IMR-90 (cell line): ENCODE results near the gene SLC6A15. TPM values are rescaled to one million over a fixed set of nuclear protein-coding genes. Genes with fewer than 3 reads are reported as not detected.

ENCODE experiments used
- ATAC-seq: fragments of 200-7000 bp; cut with Tn5 transposase; 2 replicates; pipeline ENCODE4 v1.9.1; 2020; ENCODE audit warnings: low read depth, mild to moderate bottlenecking, moderate library complexity
- BruUV-seq: library from RNA; stranded (reverse); fragments of 400-500 nt; replicated peaks from 2 replicates; lab custom pipeline; 2021; lab: Mats Ljungman, UMichigan
- CTCF ChIA-PET: fragments of 300-600 bp; formaldehyde crosslinking; extraction: SDS; loops from one replicate; lab custom pipeline; 2021; ENCODE audit warnings: antibody characterized with exemption; lab: Yijun Ruan, JAX
- POLR2A ChIA-PET: fragments of 300-600 bp; sonication (Branson Sonifier 250); formaldehyde crosslinking; loops from one replicate; lab custom pipeline; 2022; ENCODE audit warnings: antibody characterized with exemption; ENCODE audit not compliant: unreplicated experiment; lab: Charles Lee
- DNase-seq: peaks from one replicate; pipeline ENCODE4 v3.0.0; 2013
- H2AFZ ChIP-seq: replicated peaks from 2 replicates; pipeline ENCODE3; 2013; ENCODE audit warnings: low read length, mild to moderate bottlenecking; ENCODE audit not compliant: poor library complexity
- H2AK5ac ChIP-seq: 2 replicates; pipeline ENCODE4 v1.6.1; 2013; ENCODE audit warnings: low read depth, low read length, inconsistent platforms
- H2AK9ac ChIP-seq: replicated peaks from 2 replicates; pipeline ENCODE3; 2013; ENCODE audit warnings: mild to moderate bottlenecking, low read depth, low read length, moderate library complexity; ENCODE audit not compliant: poor library complexity
- H2BK120ac ChIP-seq: 2 replicates; pipeline ENCODE4 v1.6.1; 2013; ENCODE audit warnings: low read depth, low read length, inconsistent platforms
- H2BK15ac ChIP-seq: 3 replicates; pipeline ENCODE4 v1.6.1; 2013; ENCODE audit warnings: low read depth, low read length, inconsistent platforms
- H2BK20ac ChIP-seq: 2 replicates; pipeline ENCODE4 v1.6.1; 2013; ENCODE audit warnings: low read depth, mild to moderate bottlenecking, inconsistent platforms, low read length, moderate library complexity
- H2BK5ac ChIP-seq: 2 replicates; pipeline ENCODE4 v1.6.1; 2013; ENCODE audit warnings: mild to moderate bottlenecking, low read depth, low read length, inconsistent platforms; ENCODE audit not compliant: poor library complexity, severe bottlenecking
- H3K14ac ChIP-seq: replicated peaks from 2 replicates; pipeline ENCODE4 v1.6.1; 2013; ENCODE audit warnings: low read depth, low read length, inconsistent platforms
- H3K18ac ChIP-seq: 2 replicates; pipeline ENCODE4 v1.6.1; 2013; ENCODE audit warnings: low read depth, low read length, control low read depth
- H3K23ac ChIP-seq: 2 replicates; pipeline ENCODE4 v1.6.1; 2013; ENCODE audit warnings: low read depth, low read length, inconsistent platforms
- H3K27ac ChIP-seq: 2 replicates; pipeline ENCODE4 v1.5.1; 2013; ENCODE audit warnings: mild to moderate bottlenecking, control low read depth, low read length; ENCODE audit not compliant: insufficient read depth
- H3K27me3 ChIP-seq: 2 replicates; pipeline ENCODE4 v1.6.1; 2013; ENCODE audit warnings: low read length; ENCODE audit not compliant: control insufficient read depth, insufficient read depth
- H3K36me3 ChIP-seq: 2 replicates; pipeline ENCODE4 v1.6.1; 2013; ENCODE audit warnings: low read length, mixed read lengths; ENCODE audit not compliant: control insufficient read depth, insufficient read depth
- H3K4ac ChIP-seq: 2 replicates; pipeline ENCODE4 v1.6.1; 2013; ENCODE audit warnings: low read depth, low read length, inconsistent platforms
- H3K4me1 ChIP-seq: 2 replicates; pipeline ENCODE4 v1.6.1; 2013; ENCODE audit warnings: low read length, mixed read lengths; ENCODE audit not compliant: control insufficient read depth, insufficient read depth
- H3K4me2 ChIP-seq: 2 replicates; pipeline ENCODE4 v1.6.1; 2013; ENCODE audit warnings: low read depth, mild to moderate bottlenecking, control low read depth, low read length, moderate library complexity
- H3K4me3 ChIP-seq: 2 replicates; pipeline ENCODE4 v1.5.1; 2013; ENCODE audit warnings: low read depth, mild to moderate bottlenecking, control low read depth, low read length, moderate library complexity; ENCODE audit not compliant: insufficient read depth
- H3K56ac ChIP-seq: 2 replicates; pipeline ENCODE4 v1.6.1; 2013; ENCODE audit warnings: low read length, inconsistent platforms; ENCODE audit not compliant: insufficient read depth; ENCODE audit errors: extremely low read depth
- H3K79me1 ChIP-seq, 2 experiments: 2 replicates each; pipeline ENCODE4 v1.6.1; 2013; ENCODE audit warnings: low read length in 2 of 2, inconsistent platforms in 1 of 2, low read depth in 1 of 2
- H3K9ac ChIP-seq: 2 replicates; pipeline ENCODE4 v1.6.1; 2013; ENCODE audit warnings: low read depth, low read length, control low read depth
- H3K9me1 ChIP-seq: 2 replicates; pipeline ENCODE4 v1.6.1; 2013; ENCODE audit warnings: low read length, inconsistent platforms; ENCODE audit not compliant: insufficient read depth
- H3K9me3 ChIP-seq: 2 replicates; pipeline ENCODE4 v1.6.1; 2013; ENCODE audit warnings: low read length; ENCODE audit not compliant: control insufficient read depth, insufficient read depth
- H4K20me1 ChIP-seq: 2 replicates; pipeline ENCODE4 v1.6.1; 2013; ENCODE audit warnings: low read length, inconsistent platforms; ENCODE audit not compliant: insufficient read depth
- H4K5ac ChIP-seq: 2 replicates; pipeline ENCODE4 v1.6.1; 2013; ENCODE audit warnings: mild to moderate bottlenecking, low read depth, low read length, control low read depth
- H4K8ac ChIP-seq, 2 experiments: 2 replicates each; pipeline ENCODE4 v1.6.1; 2013; ENCODE audit warnings: low read depth in 2 of 2, low read length in 2 of 2, control low read depth in 1 of 2, inconsistent platforms in 1 of 2
- H4K91ac ChIP-seq: 2 replicates; pipeline ENCODE4 v1.6.1; 2013; ENCODE audit warnings: low read depth, low read length, inconsistent platforms; ENCODE audit not compliant: insufficient read depth
- BHLHE40 ChIP-seq: fragments of 150-350 bp; IDR thresholded peaks from 2 replicates; pipeline ENCODE4 v1.6.1; 2016; ENCODE audit warnings: mild to moderate bottlenecking, low read depth, low read length
- CEBPB ChIP-seq: IDR thresholded peaks from 2 replicates; pipeline ENCODE4 v1.6.1; 2012; ENCODE audit warnings: low read depth, low read length, improper control_type of control experiment
- CHD1 ChIP-seq: IDR thresholded peaks from 2 replicates; pipeline ENCODE4 v1.6.1; 2012; ENCODE audit warnings: low read depth, low read length, improper control_type of control experiment
- FOS ChIP-seq: fragments of 150-350 bp; IDR thresholded peaks from 2 replicates; pipeline ENCODE4 v1.6.1; 2016; ENCODE audit warnings: low read depth, low read length
- MAFK ChIP-seq: IDR thresholded peaks from 2 replicates; pipeline ENCODE4 v1.6.1; 2012; ENCODE audit warnings: low read depth, low read length, improper control_type of control experiment
- MAZ ChIP-seq: IDR thresholded peaks from 2 replicates; pipeline ENCODE4 v1.6.1; 2012; ENCODE audit warnings: low read depth, mild to moderate bottlenecking, low read length, improper control_type of control experiment, moderate library complexity, borderline replicate concordance
- MXI1 ChIP-seq: IDR thresholded peaks from 2 replicates; pipeline ENCODE4 v1.6.1; 2012; ENCODE audit warnings: low read depth, mild to moderate bottlenecking, low read length, moderate library complexity, borderline replicate concordance
- NFE2L2 ChIP-seq: fragments of 150-350 bp; IDR thresholded peaks from 2 replicates; pipeline ENCODE4 v1.6.1; 2016; ENCODE audit warnings: low read depth, mild to moderate bottlenecking, low read length
- POLR2A ChIP-seq: IDR thresholded peaks from 2 replicates; pipeline ENCODE4 v1.6.1; 2012; ENCODE audit warnings: mild to moderate bottlenecking, low read depth, low read length
- RAD21 ChIP-seq: IDR thresholded peaks from 2 replicates; pipeline ENCODE4 v1.6.1; 2012; ENCODE audit warnings: low read length, improper control_type of control experiment
- RCOR1 ChIP-seq: IDR thresholded peaks from 2 replicates; pipeline ENCODE4 v1.6.1; 2012; ENCODE audit warnings: mild to moderate bottlenecking, low read length, improper control_type of control experiment; ENCODE audit not compliant: insufficient replicate concordance
- RFX5 ChIP-seq: IDR thresholded peaks from 2 replicates; pipeline ENCODE4 v1.8.0; 2012; ENCODE audit warnings: low read depth, mild to moderate bottlenecking, low read length, moderate library complexity
- SMC3 ChIP-seq: fragments of 150-350 bp; IDR thresholded peaks from 2 replicates; pipeline ENCODE4 v1.6.1; 2016; ENCODE audit warnings: low read depth, mild to moderate bottlenecking, antibody characterized with exemption, low read length, moderate library complexity
- WGBS, 2 experiments: methylation state at CpG; one replicate each; pipeline versions ENCODE4 v1.1.5 to v1.1.7; 2013; ENCODE audit warnings: missing lambda C conversion rate in 2 of 2; ENCODE audit not compliant: insufficient read length in 1 of 2; ENCODE audit errors: extremely low coverage in 2 of 2; 5-methylcytosine and 5-hydroxymethylcytosine counted together
- dilution Hi-C: fragments of 300-500 bp; cut with HindIII; formaldehyde crosslinking; loops from one replicate; pipeline ENCODE4 v1.14.3; 2018; ENCODE audit warnings: low sequenced_read_pairs; ENCODE audit not compliant: unreplicated experiment
- in situ Hi-C: fragments of 300-500 bp; cut with MboI; formaldehyde crosslinking; loops from 3 replicates; pipeline ENCODE4 v1.14.3; 2019; ENCODE audit warnings: low sequenced_read_pairs, inconsistent platforms, mixed read lengths
- intact Hi-C: fragments of 100-400 bp; cut with micrococcal nuclease; formaldehyde crosslinking; loops from 2 replicates; pipeline ENCODE4 v1.10.0; 2022
- polyA plus RNA-seq, 3 experiments: library from polyadenylated mRNA; depleted of rRNA; stranded (reverse); fragments of >200 nt; gene quantifications; 2 replicates each; pipeline ENCODE4 v1.2.3, GENCODE V29; 2012; ENCODE audit warnings: low replicate concordance in 1 of 3
- total RNA-seq: library from RNA; depleted of rRNA; stranded (reverse); fragments of >200 nt; gene quantifications from 2 replicates; pipeline ENCODE4 v1.2.3, GENCODE V29; 2012
- TF ChIP-seq, protein P1 (sequence below): fragments of 150-350 bp; IDR thresholded peaks from 2 replicates; pipeline ENCODE4 v1.6.1; 2016; ENCODE audit warnings: low read depth, mild to moderate bottlenecking, low read length, moderate library complexity, borderline replicate concordance
- TF ChIP-seq, protein P2 (sequence below): fragments of 150-350 bp; IDR thresholded peaks from 2 replicates; pipeline ENCODE4 v1.6.1; 2017; ENCODE audit warnings: mild to moderate bottlenecking, antibody characterized with exemption, low read length, low read depth
- TF ChIP-seq, protein P3 (sequence below): conservative IDR thresholded peaks from 2 replicates; pipeline ENCODE4 v1.5.1; 2012; ENCODE audit warnings: mild to moderate bottlenecking, low read depth, low read length, improper control_type of control experiment

The SLC6A15 gene
- total and polyA plus RNA-seq, 2 of the 4 experiments (the other 2 are of a cell fraction): 0.32 to 0.72 TPM

DNA sequence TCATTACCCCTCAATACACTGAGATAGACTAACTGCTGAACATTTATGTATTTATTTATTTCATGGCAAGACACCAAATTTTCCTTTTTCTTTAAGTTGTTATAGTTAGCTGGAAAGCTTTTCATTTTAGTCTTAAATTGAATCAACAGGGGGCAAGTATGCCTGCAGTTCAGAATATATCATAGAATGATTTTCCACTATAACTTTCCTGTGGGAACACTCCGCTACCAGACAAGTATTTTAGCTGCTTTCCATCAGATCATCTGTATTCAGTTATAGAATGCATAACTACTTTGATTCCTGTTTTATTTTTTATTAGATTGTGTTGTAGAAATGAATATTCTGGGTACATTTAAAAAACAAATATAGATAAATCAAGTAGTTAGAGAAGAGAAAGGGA is 102.0 kb downstream of the SLC6A15 start:
- Histone ChIP-seq H2AFZ (no peak overlapping the region), H2AK5ac (no peak overlapping the region), H3K14ac (no peak overlapping the region), H3K9ac (no peak overlapping the region), H3K23ac (no peak overlapping the region), H3K56ac (no peak overlapping the region), H3K36me3 (no peaks in the 10 kb centered on the region), H2BK5ac (no peak overlapping the region), H3K27ac (no peak overlapping the region), H3K18ac (no peak overlapping the region), H3K27me3 (no peaks in the 10 kb centered on the region), H3K4me1 (no peaks in the 10 kb centered on the region), H3K4me2 (no peak overlapping the region), H2AK9ac (no peak overlapping the region), H2BK20ac (no peak overlapping the region), H2BK120ac (no peak overlapping the region), H3K9me1 (no peaks in the 10 kb centered on the region), H3K9me3 (no peaks in the 10 kb centered on the region), H4K20me1 (no peaks in the 10 kb centered on the region), H4K8ac (no peak overlapping the region), H3K4ac (no peak overlapping the region), H4K91ac (no peak overlapping the region), H3K4me3 (no peak overlapping the region), H2BK15ac (no peak overlapping the region), H4K5ac (no peak overlapping the region), H3K79me1 (no peaks in the 10 kb centered on the region)
- WGBS, 2 experiments: no CpG with 5 or more reads among the region's 1 CpG
- in situ Hi-C loops: no loop called here
- dilution Hi-C loops: no loop called here
- CTCF ChIA-PET: no interaction called here
- TF ChIP-seq RAD21 (no peak), CHD1 (no peak), RCOR1 (no peak), MAFK (no peak), MXI1 (no peak), MAZ (no peak), SMC3 (no peak), CEBPB (no peak), RFX5 (no peak), POLR2A (no peak), BHLHE40 (no peak), NFE2L2 (no peak), FOS (no peak)
- TF ChIP-seq, protein P1, sequence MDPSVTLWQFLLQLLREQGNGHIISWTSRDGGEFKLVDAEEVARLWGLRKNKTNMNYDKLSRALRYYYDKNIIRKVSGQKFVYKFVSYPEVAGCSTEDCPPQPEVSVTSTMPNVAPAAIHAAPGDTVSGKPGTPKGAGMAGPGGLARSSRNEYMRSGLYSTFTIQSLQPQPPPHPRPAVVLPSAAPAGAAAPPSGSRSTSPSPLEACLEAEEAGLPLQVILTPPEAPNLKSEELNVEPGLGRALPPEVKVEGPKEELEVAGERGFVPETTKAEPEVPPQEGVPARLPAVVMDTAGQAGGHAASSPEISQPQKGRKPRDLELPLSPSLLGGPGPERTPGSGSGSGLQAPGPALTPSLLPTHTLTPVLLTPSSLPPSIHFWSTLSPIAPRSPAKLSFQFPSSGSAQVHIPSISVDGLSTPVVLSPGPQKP: no peak
- TF ChIP-seq, protein P2, sequence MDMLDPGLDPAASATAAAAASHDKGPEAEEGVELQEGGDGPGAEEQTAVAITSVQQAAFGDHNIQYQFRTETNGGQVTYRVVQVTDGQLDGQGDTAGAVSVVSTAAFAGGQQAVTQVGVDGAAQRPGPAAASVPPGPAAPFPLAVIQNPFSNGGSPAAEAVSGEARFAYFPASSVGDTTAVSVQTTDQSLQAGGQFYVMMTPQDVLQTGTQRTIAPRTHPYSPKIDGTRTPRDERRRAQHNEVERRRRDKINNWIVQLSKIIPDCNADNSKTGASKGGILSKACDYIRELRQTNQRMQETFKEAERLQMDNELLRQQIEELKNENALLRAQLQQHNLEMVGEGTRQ: no peak
- TF ChIP-seq, protein P3, sequence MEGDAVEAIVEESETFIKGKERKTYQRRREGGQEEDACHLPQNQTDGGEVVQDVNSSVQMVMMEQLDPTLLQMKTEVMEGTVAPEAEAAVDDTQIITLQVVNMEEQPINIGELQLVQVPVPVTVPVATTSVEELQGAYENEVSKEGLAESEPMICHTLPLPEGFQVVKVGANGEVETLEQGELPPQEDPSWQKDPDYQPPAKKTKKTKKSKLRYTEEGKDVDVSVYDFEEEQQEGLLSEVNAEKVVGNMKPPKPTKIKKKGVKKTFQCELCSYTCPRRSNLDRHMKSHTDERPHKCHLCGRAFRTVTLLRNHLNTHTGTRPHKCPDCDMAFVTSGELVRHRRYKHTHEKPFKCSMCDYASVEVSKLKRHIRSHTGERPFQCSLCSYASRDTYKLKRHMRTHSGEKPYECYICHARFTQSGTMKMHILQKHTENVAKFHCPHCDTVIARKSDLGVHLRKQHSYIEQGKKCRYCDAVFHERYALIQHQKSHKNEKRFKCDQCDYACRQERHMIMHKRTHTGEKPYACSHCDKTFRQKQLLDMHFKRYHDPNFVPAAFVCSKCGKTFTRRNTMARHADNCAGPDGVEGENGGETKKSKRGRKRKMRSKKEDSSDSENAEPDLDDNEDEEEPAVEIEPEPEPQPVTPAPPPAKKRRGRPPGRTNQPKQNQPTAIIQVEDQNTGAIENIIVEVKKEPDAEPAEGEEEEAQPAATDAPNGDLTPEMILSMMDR: no peak
- no TSS peak for BruUV-seq
- POLR2A ChIA-PET: no interaction called here
- no peak for ATAC-seq
- intact Hi-C loops: no loop called here
- no peak for DNase-seq
